Esophagus squamous epithelium (tissue), 4 donors: ENCODE data around the gene ANKS1B.

Source experiments
- POLR2A ChIP-seq, 4 donors: fragments of 450-650 bp; IDR thresholded peaks; one replicate each; pipeline ENCODE4 v1.6.1; 2017; ENCODE audit warnings: antibody characterized with exemption in 4 of 4, mild to moderate bottlenecking in 4 of 4, moderate library complexity in 3 of 4
- TF ChIP-seq, protein P1 (sequence below), 6 experiments: fragments of 450-650 bp in 4 of 6; fragments of 200-600 bp in 2 of 6; sonication (generic) in 2 of 6; IDR thresholded peaks; one replicate each; pipeline ENCODE4 v1.5.1; 2016 to 2019; ENCODE audit warnings: antibody characterized with exemption in 6 of 6, mild to moderate bottlenecking in 4 of 6, moderate library complexity in 4 of 6

GRCh38 chr12:100026241-100026640, 41.5 kb upstream of the ANKS1B start:
- TF ChIP-seq, protein P1, sequence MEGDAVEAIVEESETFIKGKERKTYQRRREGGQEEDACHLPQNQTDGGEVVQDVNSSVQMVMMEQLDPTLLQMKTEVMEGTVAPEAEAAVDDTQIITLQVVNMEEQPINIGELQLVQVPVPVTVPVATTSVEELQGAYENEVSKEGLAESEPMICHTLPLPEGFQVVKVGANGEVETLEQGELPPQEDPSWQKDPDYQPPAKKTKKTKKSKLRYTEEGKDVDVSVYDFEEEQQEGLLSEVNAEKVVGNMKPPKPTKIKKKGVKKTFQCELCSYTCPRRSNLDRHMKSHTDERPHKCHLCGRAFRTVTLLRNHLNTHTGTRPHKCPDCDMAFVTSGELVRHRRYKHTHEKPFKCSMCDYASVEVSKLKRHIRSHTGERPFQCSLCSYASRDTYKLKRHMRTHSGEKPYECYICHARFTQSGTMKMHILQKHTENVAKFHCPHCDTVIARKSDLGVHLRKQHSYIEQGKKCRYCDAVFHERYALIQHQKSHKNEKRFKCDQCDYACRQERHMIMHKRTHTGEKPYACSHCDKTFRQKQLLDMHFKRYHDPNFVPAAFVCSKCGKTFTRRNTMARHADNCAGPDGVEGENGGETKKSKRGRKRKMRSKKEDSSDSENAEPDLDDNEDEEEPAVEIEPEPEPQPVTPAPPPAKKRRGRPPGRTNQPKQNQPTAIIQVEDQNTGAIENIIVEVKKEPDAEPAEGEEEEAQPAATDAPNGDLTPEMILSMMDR (IDR thresholded peaks at IDR 0.05) = no peak
- TF ChIP-seq POLR2A (IDR thresholded peaks at IDR 0.05) = no peak
